AG09309 (cell line): ENCODE results near the gene COL17A1.
A peak's percentile ranks its signal among the peaks of the same experiment; 100 is the strongest.

Experiments
- DNase-seq: peaks from one replicate; pipeline ENCODE4 v3.0.0-alpha.2; 2010; ENCODE audit warnings: low read depth
- H3K4me3 ChIP-seq: 2 replicates; pipeline ENCODE4 v1.5.1; 2011; ENCODE audit warnings: mild to moderate bottlenecking, low read depth, low read length, moderate library complexity; ENCODE audit not compliant: control insufficient read depth
- CTCF ChIP-seq: IDR thresholded peaks from 2 replicates; pipeline ENCODE4 v1.5.1; 2011; ENCODE audit warnings: mild to moderate bottlenecking, low read depth, low read length, inconsistent platforms; ENCODE audit not compliant: insufficient read depth, control insufficient read depth; ENCODE audit errors: missing control alignments

COL17A1 gene

GRCh38 chr10:104109908-104110662, 24.4 kb upstream of the COL17A1 start:
- DNase-seq: peak; percentile 41
- H3K4me3 ChIP-seq: no peak overlapping the region
- no peak for TF ChIP-seq CTCF

- no peak for TF ChIP-seq CTCF
- DNase-seq: no peak
- no peak overlapping the region for H3K4me3 ChIP-seq
Observed at GRCh38 chr10:104104926-104105325, 19.2 kb upstream of the COL17A1 start.

- TF ChIP-seq CTCF: no peak
- DNase-seq: no peak
- no peak overlapping the region for H3K4me3 ChIP-seq
Observed at GRCh38 chr10:104104418-104104817, 18.7 kb upstream of the COL17A1 start.

- H3K4me3 ChIP-seq: no peak overlapping the region
- TF ChIP-seq CTCF: no peak
- no peak for DNase-seq
Observed at GRCh38 chr10:104103956-104104355, 18.3 kb upstream of the COL17A1 start.

- no peak overlapping the region for H3K4me3 ChIP-seq
- no peak for DNase-seq
- no peak for TF ChIP-seq CTCF
Observed at GRCh38 chr10:104101902-104102301, 16.2 kb upstream of the COL17A1 start.

- no peak for DNase-seq
- no peak overlapping the region for H3K4me3 ChIP-seq
- TF ChIP-seq CTCF: no peak
Observed at GRCh38 chr10:104100795-104101194, 15.1 kb upstream of the COL17A1 start.
